Thymus (tissue), 11 donors: Measurements from ENCODE around the gene MFSD11. TPM values are rescaled to one million over a fixed set of nuclear protein-coding genes. Genes with fewer than 3 reads are reported as not detected.
A peak's percentile ranks its signal among the peaks of the same experiment; 100 is the strongest.
"Not testable (repeated sequence)": the region's sequence is repeated elsewhere in the genome, so short reads cannot be mapped to it uniquely, and the experiment has no call there.

Experiments used
- DNase-seq, 9 donors: peaks; one replicate each; pipeline ENCODE4 v3.0.0-alpha.2; 2013; ENCODE audit warnings: low spot score in 9 of 9, low read depth in 6 of 9, missing footprints in 1 of 9
- H3K27ac ChIP-seq, 2 donors: one replicate each; pipeline ENCODE4 v1.5.1; 2013; ENCODE audit warnings: control low read depth in 1 of 2, low read depth in 1 of 2, low read length in 1 of 2, mild to moderate bottlenecking in 1 of 2, moderate library complexity in 1 of 2
- H3K27me3 ChIP-seq, 2 donors: one replicate each; pipeline ENCODE4 v1.5.1; 2013; ENCODE audit warnings: low read length in 1 of 2; ENCODE audit not compliant: control insufficient read depth in 2 of 2, insufficient read depth in 1 of 2
- H3K36me3 ChIP-seq, 2 donors: one replicate each; pipeline ENCODE4 v1.5.1; 2013; ENCODE audit warnings: low read length in 1 of 2, mild to moderate bottlenecking in 1 of 2, moderate library complexity in 1 of 2; ENCODE audit not compliant: control insufficient read depth in 2 of 2, insufficient read depth in 2 of 2
- H3K4me1 ChIP-seq, 2 donors: one replicate each; pipeline ENCODE4 v1.5.1; 2013; ENCODE audit warnings: low read length in 2 of 2; ENCODE audit not compliant: control insufficient read depth in 2 of 2, insufficient read depth in 2 of 2
- H3K4me3 ChIP-seq, 2 donors: one replicate each; pipeline ENCODE4 v1.5.1; 2013; ENCODE audit warnings: low read length in 2 of 2, control low read depth in 1 of 2, mild to moderate bottlenecking in 1 of 2
- H3K9me3 ChIP-seq, 2 donors: one replicate each; pipeline ENCODE4 v1.5.1; 2013; ENCODE audit warnings: low read length in 1 of 2, mild to moderate bottlenecking in 1 of 2; ENCODE audit not compliant: control insufficient read depth in 2 of 2, insufficient read depth in 1 of 2
- WGBS: extraction: QIAGEN DNeasy Blood & Tissue Kit; methylation state at CpG from one replicate; pipeline ENCODE4 v1.1.7; 2013; 5-methylcytosine and 5-hydroxymethylcytosine counted together
- polyA plus RNA-seq: library from polyadenylated mRNA; stranded (reverse); fragments of 200-250 nt; gene quantifications from one replicate; pipeline ENCODE4 v1.2.3, GENCODE V29; 2013
- total RNA-seq: library from RNA; stranded (reverse); fragments of 120-200 nt; gene quantifications from one replicate; pipeline ENCODE4 v1.2.4, GENCODE V29; 2013
- donor health status: healthy.

MFSD11 gene
- total and polyA plus RNA-seq, 2 donors, result 16.8 to 17.3 TPM

GRCh38 chr17:76739568-76740115 is 1.7 kb downstream of the MFSD11 start:
- H3K27ac ChIP-seq, H3K27me3 ChIP-seq, DNase-seq, H3K9me3 ChIP-seq, H3K4me3 ChIP-seq, H3K4me1 ChIP-seq: not testable (repeated sequence)
- peaks cover 6 to 50% of the 10 kb centered on the region in 2 donors for H3K36me3 ChIP-seq
- 96% methylated on average over 17 of the region's 17 CpGs for WGBS

GRCh38 chr17:76740329-76741118 is 2.6 kb downstream of the MFSD11 start:
- Histone ChIP-seq H3K4me3 (no peak overlapping the region), H3K27ac (no peak overlapping the region), H3K4me1 (peaks cover 6 to 8% of the 10 kb centered on the region in 2 donors), H3K27me3 (no peaks in the 10 kb centered on the region), H3K9me3 (peaks cover 0 to 6% of the 10 kb centered on the region in 2 donors), H3K36me3 (peaks cover 13 to 49% of the 10 kb centered on the region in 2 donors)
- no peak for DNase-seq
- 95% methylated on average over 5 of the region's 5 CpGs for WGBS

GRCh38 chr17:76742958-76743357 is 5.0 kb downstream of the MFSD11 start:
- H3K27me3 ChIP-seq, result no peaks in the 10 kb centered on the region
- no peaks in the 10 kb centered on the region for H3K9me3 ChIP-seq
- H3K4me1 ChIP-seq, result peaks cover 6 to 8% of the 10 kb centered on the region in 2 donors
- no peak overlapping the region for H3K4me3 ChIP-seq
- no peak for DNase-seq
- H3K27ac ChIP-seq, result no peak overlapping the region
- H3K36me3 ChIP-seq, result peaks cover 24 to 54% of the 10 kb centered on the region in 2 donors

- Histone ChIP-seq H3K27me3 (no peaks in the 10 kb centered on the region), H3K9me3 (no peaks in the 10 kb centered on the region), H3K36me3 (peaks cover 27 to 61% of the 10 kb centered on the region in 2 donors), H3K27ac (no peak overlapping the region), H3K4me3 (no peak overlapping the region), H3K4me1 (no peaks in the 10 kb centered on the region)
- WGBS, result 100% methylated on average over 2 of the region's 2 CpGs
- DNase-seq, result no peak
Observed at GRCh38 chr17:76744747-76745146, 6.8 kb downstream of the MFSD11 start.

GRCh38 chr17:76745785-76746184 is 7.9 kb downstream of the MFSD11 start:
- 98% methylated on average over 6 of the region's 6 CpGs for WGBS
- not testable (repeated sequence) for H3K9me3 ChIP-seq, H3K27ac ChIP-seq, DNase-seq, H3K4me1 ChIP-seq, H3K27me3 ChIP-seq, H3K4me3 ChIP-seq
- peaks cover 27 to 61% of the 10 kb centered on the region in 2 donors for H3K36me3 ChIP-seq

GRCh38 chr17:76747716-76748363 is 9.9 kb downstream of the MFSD11 start:
- Histone ChIP-seq H3K27ac (no peak overlapping the region), H3K4me1 (peaks cover 0 to 7% of the 10 kb centered on the region in 2 donors), H3K4me3 (no peak overlapping the region), H3K36me3 (peaks cover 27 to 45% of the 10 kb centered on the region in 2 donors), H3K9me3 (no peaks in the 10 kb centered on the region), H3K27me3 (no peaks in the 10 kb centered on the region)
- 97% methylated on average over 9 of the region's 9 CpGs for WGBS
- no peak for DNase-seq

- WGBS, result 94% methylated on average over 1 of the region's 1 CpG
Observed at GRCh38 chr17:76748657-76749056, 10.7 kb downstream of the MFSD11 start.

GRCh38 chr17:76751416-76751993 is 13.6 kb downstream of the MFSD11 start:
- WGBS, result 97% methylated on average over 3 of the region's 3 CpGs
- Histone ChIP-seq H3K27me3 (no peaks in the 10 kb centered on the region), H3K9me3 (no peaks in the 10 kb centered on the region), H3K27ac (peak overlapping the region in 1 of 2 donors; percentile 0), H3K36me3 (peaks cover 15 to 26% of the 10 kb centered on the region in 2 donors), H3K4me1 (peaks cover 4 to 22% of the 10 kb centered on the region in 2 donors), H3K4me3 (no peak overlapping the region)
- no peak for DNase-seq

More at GRCh38 chr17:76748657-76749056, 10.7 kb downstream of the MFSD11 start:
- Histone ChIP-seq H3K4me1 (peaks cover 4 to 15% of the 10 kb centered on the region in 2 donors), H3K27me3 (no peaks in the 10 kb centered on the region), H3K9me3 (no peaks in the 10 kb centered on the region), H3K36me3 (peaks cover 27 to 37% of the 10 kb centered on the region in 2 donors), H3K4me3 (no peak overlapping the region), H3K27ac (no peak overlapping the region)
- DNase-seq, result no peak

GRCh38 chr17:76752006-76752405 is 14.1 kb downstream of the MFSD11 start:
- Histone ChIP-seq H3K4me3 (no peak overlapping the region), H3K9me3 (no peaks in the 10 kb centered on the region), H3K27ac (peak overlapping the region in 1 of 2 donors; percentile 0), H3K36me3 (peaks cover 14 to 24% of the 10 kb centered on the region in 2 donors), H3K27me3 (no peaks in the 10 kb centered on the region), H3K4me1 (peaks cover 4 to 22% of the 10 kb centered on the region in 2 donors)
- no peak for DNase-seq
- 94% methylated on average over 4 of the region's 4 CpGs for WGBS
